M059J (cell line): ENCODE results near the gene SARNP. TPM values are rescaled to one million over a fixed set of nuclear protein-coding genes. Genes with fewer than 3 reads are reported as not detected.

Source experiments
- DNase-seq: peaks from one replicate; pipeline ENCODE4 v3.0.0-alpha.2; 2012; ENCODE audit warnings: low read depth
- total RNA-seq: library from RNA; depleted of rRNA; stranded (reverse); fragments of >200 nt; shearing (Covaris generic); gene quantifications from 2 replicates; pipeline ENCODE4 v1.2.3, GENCODE V29; 2014

SARNP gene
- total RNA-seq, 1 experiment from 2014 or later = 154 TPM

- no peak for DNase-seq
These were observed 92.6 kb downstream of the SARNP start for GRCh38 chr12:55724940-55725309.

- DNase-seq = peak; percentile 62
These were observed 93.1 kb downstream of the SARNP start for GRCh38 chr12:55724226-55724939.

DNA sequence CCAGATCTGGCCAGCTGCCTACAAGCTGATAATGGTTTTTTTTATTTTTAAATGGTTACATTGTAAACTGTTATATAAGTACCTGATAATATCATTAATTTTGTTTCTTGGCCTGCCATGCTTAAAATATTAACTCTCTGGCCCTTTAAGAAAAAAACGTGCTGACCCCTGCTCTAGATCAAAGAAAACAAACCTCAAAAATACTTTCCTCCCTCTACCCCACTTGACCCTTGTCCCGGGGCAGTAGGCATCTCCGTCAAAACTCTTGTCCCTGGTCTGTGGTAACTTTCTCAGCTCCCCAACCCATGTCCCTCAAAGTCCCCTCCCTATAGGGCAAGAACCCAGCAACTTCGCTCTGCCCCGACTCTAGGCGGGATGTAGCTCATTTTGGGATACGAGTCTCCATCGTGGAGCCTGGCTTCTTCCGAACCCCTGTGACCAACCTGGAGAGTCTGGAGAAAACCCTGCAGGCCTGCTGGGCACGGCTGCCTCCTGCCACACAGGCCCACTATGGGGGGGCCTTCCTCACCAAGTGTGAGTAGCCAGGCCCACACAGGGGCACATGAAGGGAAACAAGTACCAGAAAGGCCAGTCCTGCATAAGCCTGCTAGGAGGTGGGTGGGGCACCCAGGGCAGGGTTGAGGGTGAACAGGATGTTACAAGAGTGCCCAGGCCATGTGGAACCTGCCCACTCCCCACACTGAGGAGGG is 93.9 kb downstream of the SARNP start:
- DNase-seq = no peak

GRCh38 chr12:55722948-55723347 is 94.6 kb downstream of the SARNP start:
- no peak for DNase-seq

GRCh38 chr12:55721601-55722213 is 95.8 kb downstream of the SARNP start:
- peak; percentile 58 for DNase-seq

GRCh38 chr12:55720894-55721444 is 96.6 kb downstream of the SARNP start:
- peak; percentile 98 for DNase-seq

DNA sequence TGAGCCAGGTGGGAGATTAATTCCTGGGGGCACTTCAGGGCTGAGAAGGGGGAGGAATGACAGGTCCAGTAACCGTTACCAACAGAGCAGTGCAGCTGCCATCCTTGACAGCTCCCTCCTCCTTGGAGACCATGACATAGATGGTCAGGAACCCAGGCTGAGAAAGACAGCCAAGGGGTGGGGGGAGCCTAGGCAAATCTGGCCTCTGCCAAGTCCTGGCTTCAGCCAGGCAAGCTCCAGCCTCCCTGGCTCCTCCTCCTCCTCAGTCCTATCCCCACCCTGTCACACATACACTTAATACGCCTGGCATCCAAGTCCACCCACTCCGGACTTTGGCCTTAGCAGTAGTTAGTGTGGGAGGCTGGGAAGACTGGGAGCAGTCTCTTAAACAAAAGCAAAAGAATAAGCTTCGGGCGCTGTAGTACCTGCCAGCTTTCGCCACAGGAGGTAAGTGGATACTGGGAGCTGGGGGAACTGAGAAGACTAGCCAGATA is 97.4 kb downstream of the SARNP start, which contains the start of gene RDH5:
TSS of gene RDH5 (plus strand) at position 323 of the 494 bp plus-strand sequence. CDS start 792 bp downstream, outside the sequence.
- DNase-seq = peak; percentile 64

DNA sequence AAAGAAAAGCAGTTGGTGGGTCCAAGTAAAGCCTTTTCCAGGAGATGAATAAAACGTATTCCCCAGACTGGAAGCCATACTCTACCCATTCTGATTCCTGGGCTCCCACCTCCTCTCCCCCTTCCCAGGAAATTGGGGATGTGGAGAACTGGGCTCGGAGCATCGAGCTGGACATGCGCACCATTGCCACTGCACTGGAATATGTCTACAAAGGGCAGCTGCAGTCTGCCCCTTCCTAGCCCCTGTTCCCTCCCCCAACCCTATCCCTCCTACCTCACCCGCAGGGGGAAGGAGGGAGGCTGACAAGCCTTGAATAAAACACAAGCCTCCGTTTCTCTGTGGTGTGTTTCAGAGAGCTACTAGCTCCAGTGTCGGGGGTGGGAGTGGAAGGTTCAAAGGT is 98.2 kb downstream of the SARNP start:
- no peak for DNase-seq

- no peak for DNase-seq
These were observed 98.8 kb downstream of the SARNP start for GRCh38 chr12:55718624-55719275.

DNA sequence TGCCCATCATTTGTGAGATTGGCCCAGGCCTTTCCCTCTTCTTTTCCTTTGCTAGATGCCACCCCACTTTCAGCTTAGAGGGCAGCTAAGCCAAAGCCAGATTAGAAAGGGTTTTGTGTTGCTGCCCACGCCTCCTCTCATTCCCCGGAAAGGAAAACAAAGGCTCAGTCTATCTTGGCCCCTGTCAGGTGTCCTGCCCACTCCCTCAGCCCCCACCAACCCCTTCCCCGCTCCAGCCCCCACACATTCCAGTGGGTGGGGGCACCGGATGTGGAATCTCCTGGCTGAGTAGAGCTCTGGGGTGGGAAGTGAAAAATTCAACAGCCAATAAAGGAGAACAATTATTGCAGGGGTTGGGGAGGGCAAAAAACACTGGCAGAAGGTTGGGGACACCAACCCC is 99.5 kb downstream of the SARNP start:
- peak; percentile 41 for DNase-seq

GRCh38 chr12:55717011-55718007 is 100.2 kb downstream of the SARNP start:
- DNase-seq = peak; percentile 88

GRCh38 chr12:55716582-55716957 is 101.0 kb downstream of the SARNP start:
- DNase-seq = no peak

DNA sequence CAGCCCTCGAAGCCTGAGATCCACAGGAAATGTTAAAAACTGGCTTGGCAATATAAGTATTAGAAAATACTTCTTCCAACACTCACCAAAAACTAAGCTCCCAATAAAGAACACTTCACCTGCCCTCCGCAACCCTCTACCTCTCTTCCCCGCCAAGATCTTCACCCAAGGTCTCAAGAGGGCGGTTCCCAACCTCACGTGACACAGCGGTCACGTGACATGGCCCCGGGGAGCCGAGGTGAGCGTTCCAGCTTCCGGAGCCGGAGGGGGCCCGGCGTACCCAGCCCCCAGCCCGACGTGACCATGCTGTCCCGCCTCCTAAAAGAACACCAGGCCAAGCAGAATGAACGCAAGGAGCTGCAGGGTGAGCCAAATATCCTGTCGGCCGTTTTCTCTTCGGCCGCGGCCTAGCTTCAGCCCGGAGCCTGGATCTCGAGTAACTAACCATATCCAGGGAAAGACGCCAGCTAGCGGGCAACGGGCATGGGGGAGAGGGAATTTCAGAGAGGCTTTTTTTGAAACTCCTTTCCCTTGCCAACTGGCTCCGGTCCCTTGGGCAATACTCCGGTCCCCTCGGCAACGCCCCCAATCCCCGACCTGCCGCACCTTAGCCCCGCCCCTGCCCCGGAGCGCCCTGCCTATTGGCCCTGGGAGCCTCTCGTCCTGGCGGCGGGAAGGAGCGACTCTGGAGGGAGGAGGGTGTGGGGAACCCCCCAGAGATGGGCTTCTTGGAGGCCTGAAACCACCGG is 101.5 kb downstream of the SARNP start, which contains the start of gene BLOC1S1:
TSS of gene BLOC1S1 (plus strand) at position 214 of the 749 bp plus-strand sequence. CDS start at position 220, 6 bp downstream.
- peak; percentile 92 for DNase-seq

DNA sequence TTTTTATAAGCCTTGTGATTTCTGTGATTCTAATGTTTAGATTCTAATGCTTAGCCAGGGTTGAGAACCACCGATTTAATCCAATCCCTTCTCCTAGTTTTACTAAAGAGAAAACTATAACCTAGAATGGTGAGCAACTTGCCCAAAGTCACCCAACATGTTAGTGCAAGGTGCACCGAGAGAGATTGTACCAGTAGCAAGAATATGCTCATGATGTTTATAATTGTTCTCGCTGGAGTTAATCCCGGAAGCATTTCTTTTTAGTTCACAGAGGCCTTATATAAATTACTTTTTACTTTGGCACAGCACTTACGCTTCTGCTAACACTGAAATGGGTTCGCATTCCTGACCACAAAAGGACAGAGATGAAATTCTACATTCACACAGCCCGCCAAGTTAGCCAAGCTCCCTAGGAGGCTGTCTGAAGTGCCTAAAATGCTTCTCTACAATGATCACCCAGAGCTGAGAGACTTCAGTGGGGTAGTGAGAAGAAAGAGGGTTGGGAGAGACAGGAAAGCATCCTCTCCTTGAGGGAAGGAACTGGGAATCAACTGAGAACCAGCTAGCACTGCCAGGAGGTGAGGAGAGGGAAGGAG is 102.3 kb downstream of the SARNP start:
- DNase-seq = no peak

DNA sequence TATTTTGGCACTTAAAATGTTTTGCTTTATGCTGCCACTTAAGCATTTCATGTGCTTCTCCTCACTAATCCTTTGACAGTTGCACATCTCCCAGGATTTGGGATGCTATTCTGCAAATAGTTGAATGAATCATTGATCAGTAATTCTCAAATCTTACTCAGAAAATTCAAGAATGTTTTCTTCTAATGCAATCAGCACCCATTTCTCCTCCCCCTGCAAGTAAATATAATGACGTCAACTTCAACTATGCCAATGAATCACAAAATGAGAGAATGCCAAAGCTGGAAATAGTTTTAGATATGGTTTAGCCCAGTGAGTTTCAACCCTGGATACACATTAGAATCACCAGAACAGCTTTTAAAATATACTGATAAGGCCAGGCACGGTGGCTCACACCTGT is 103.8 kb downstream of the SARNP start:
- peak; percentile 71 for DNase-seq

DNA sequence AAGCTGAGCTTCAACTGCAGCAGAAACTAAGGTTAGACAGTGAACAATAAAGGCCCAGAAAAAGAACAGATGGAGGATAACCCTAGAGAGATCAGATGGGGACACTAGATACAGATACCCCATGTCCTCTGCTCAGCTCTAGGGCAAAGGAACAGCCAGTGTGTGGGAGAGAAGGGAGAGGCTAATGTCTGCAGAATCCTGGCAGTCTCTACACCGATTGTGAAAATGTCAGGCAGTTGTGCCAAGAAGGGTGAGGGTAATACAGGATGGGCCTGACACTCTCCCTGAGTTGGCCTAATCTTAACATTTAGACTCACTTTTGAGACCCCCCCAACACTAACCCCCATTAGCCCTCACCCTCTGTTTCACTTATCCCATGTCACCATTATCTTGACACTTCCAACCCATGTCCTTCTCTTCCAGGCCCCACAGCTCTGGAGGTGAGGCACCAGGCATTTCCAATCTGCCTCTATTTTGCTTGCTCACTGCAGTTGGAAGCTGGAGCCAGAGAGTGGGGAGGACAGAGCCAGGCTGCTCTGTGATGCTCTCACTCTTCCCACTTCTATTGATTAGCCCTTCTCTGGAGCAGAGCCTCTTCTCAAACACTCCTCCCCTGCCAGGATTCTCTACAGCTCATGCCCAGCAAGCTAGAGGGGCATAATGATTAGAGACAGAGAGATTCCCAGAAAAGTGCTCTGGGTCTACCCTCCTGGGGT is 104.7 kb downstream of the SARNP start:
- no peak for DNase-seq

DNA sequence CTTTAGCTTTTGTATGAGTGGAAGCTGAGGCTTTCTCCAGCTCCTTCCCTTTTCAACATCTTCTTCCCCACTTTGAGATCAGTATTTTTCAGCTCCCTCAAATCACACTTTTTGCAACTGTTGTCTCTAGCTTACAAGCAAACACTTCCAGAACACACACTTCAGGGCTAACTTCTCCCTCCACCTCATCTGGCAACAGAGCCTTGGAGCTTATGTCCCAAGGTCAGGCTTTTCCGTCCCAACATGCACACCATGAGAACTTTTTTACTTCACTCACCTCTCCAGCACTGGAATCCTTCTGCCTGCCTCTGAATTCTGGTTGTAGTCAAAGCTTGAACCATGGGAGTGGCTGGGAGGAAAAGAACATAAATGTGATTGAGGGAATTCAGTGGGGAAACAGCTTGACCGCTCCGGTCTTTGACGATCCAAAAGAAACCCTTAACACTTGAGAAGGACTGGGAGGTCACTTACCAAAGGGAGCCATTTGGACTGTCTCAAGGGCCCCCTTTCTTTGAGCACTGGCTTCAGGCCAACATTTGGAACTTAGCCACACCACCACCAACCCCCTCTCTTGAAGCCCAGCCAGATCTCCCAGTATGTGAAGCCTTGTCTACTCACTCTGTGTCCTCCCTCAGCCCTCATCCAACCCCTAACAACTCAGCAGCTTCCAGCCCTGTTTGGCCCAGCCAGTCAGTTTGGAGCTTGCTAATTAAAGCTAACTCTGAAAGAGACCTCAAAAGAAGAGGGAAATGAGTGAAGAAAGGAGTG is 105.6 kb downstream of the SARNP start:
- no peak for DNase-seq

GRCh38 chr12:55708695-55709233 is 108.8 kb downstream of the SARNP start:
- DNase-seq = no peak
